RKO (cell line): ENCODE results near the gene SERPINB5.

Experiments used
- DNase-seq: peaks from one replicate; pipeline ENCODE4 v3.0.0-alpha.2; 2016; ENCODE audit warnings: low spot score

Gene SERPINB5

DNA sequence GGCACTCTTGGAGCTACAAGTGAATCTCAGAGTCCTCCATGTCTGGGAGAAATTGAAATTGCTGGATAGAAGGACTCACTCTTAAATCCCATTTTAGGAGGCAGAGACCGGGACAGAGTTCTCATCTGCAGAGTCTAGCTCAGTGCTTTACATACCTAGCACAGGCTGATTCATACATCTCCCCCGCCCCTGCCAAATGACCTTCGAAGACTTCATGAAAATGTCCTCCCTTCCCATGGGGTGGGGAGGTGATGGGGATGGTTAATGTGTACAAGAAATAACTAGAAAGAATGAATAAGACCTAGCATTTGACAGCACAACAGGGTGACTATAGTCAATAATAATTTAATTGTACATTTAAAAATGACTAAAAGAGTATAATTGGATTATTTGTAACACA is 8.2 kb upstream of the SERPINB5 start:
- DNase-seq: no peak

DNA sequence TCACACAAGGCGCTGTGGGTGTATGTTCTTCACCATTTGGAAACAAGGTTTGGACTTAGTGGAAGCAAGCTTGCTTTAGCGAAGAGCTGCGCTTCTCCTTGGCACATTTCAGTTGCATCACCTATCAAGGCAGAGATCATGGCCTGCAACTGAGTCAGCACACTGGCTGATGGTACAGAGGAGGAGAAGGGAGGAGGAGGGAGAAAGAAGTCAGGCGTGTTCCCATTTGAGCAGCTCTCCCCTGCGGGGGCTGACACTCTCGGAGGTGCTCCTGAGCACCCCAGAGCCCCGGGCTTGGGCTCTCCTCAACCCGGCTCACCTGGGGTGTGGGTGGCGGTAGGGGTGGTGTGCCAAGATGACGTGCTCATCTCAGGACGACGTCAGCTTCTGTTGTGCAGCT is 6.0 kb upstream of the SERPINB5 start:
- DNase-seq: no peak

DNA sequence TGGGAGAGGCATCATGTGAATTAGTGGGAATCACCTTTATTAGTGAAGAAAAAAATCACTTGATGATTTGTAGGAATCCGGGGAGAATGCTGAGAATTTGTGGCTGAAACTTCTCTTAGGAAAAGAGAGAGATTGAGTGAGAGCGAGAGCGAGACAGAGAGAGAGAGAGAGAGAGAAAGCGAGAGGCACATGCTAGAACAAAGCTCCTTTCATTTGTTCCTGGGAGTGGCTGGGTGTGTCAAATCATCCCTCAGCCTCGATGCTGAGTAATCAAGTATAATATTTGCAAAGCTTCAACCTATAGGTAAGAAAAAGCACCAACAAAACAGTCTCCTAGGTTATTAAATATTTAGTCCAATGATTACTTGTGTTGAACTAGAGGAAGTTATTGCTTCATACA is 4.4 kb upstream of the SERPINB5 start:
- DNase-seq: no peak

DNA sequence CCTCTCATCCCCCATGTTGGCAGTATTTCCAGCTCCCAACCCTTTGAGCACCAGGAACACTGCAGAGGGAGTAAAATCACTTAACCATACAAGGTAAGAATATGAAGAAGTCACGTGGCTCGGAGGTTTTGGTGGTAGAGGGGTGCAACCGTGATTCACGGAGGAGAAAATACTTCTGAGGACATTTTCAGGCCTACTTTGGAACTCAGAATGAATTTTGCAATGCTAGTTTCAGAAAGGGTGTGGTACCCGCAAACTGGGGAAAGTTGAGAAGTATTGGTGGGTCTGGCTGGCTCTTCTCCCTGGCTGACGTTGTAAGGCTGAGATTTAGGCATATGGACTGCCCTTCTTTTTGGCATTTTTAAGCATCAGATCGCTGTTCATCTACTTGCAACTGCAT is 442 bp downstream of the SERPINB5 start:
- DNase-seq: no peak

DNA sequence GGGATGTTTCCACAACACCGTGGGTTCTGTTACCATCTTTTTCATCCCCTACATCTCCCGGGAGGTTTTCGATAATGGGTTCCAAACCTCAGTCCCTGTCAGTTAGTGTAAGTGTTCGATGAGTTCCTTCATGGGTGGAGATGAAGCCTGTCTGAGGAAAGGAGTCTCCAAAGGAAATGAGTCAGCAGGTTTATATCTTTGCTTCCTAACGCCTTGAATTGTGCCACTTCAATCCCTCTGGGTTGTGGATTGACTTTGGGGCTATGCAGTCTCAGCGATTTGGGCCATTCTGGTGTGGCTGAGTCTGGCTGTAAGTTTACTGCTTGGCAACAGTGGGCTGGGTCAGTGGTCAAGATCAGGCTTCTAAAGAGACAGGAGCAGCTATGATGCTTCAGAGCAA is 1.2 kb downstream of the SERPINB5 start:
- DNase-seq: no peak

DNA sequence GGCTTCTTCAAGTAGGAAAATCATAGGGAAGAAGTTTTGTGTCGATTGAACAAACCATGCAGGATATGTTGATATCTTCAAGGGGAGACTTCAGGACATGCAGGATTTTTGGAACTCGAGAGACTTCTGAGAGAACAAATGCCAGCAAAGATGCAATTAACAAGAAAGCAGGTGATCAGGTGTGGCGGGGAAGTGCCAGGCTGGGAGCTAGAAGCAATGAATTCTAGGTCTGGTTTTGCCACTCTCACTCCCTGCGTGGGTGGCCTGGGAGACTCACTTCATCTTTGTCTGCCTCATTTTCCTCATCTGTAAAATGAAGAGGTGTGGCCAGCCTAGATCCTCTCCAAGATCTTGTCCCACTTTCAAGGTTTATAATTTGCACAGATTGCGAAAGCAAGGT is 3.1 kb downstream of the SERPINB5 start:
- no peak for DNase-seq

DNA sequence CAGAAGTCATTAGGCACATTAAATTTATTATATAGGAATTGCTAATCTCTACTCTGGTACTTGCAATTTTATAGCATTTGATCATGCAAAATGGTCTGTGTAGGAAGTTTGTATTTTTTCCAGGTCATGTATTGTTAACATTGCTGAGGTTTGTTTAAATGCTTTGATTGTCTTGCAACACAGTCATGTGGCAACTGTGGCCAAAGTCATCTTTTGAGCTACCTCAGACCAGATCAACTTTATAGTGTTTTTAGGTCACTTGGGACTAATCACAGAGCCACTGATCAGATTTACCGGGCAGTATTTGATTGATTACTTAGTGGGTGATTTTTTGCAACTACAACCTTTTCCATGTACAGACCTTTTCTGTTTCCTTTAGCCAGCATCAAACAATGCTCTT is 3.7 kb downstream of the SERPINB5 start:
- DNase-seq: no peak

DNA sequence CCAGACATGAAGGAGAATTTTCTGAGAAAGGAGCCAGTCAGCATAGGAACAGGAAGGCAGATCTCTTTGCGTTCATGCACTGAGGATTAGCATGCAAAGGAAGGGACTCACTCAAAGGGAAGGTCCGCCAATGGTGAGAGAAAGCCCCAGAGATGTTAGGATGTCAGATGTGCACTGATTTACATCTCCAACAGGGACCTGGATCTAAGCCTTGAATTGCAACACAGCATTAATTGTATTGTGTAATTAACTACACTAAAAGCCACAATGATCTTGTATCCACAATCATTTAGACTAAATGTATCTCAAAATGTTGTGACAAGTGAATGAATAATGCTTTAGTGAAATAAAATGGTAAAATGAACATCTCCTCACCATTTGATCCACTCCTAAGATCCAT is 4.2 kb downstream of the SERPINB5 start:
- no peak for DNase-seq

DNA sequence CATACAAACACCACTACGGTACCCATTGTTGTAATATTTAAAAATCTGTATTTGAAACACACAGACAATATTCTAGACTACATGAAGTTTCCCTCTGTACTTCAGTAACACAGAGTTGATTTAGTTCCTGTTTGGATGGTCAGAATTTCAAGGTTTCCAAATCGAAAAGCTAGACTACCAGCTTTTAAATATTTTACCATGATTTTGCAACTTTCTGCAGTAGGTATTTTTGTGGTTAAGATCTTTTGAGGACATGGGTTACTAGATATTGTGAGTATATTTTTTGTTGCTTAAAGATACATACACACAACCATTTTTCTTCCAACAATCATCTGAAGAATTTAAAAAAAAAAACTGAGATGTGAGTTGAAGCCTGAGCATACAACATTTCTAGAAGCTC is 10.9 kb downstream of the SERPINB5 start:
- DNase-seq: no peak

DNA sequence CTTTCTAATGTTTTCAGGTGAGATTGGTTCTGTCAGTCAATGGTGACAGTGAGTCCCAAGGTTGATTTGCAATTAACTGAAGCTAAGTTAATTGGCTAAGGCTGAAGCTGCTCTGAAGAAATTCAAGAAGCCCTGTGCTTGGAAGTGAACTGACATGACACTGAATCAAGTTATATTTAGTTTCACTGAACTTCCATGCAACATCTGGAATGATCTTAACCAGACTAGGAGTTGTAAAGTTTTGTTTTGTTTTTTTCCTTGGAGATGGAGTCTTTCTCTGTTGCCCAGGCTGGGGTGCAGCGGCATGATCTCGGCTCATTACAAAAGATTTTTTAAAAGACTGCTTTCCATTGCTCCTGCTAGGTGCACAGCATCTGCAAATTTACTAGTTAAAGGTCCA is 11.4 kb downstream of the SERPINB5 start:
- no peak for DNase-seq

DNA sequence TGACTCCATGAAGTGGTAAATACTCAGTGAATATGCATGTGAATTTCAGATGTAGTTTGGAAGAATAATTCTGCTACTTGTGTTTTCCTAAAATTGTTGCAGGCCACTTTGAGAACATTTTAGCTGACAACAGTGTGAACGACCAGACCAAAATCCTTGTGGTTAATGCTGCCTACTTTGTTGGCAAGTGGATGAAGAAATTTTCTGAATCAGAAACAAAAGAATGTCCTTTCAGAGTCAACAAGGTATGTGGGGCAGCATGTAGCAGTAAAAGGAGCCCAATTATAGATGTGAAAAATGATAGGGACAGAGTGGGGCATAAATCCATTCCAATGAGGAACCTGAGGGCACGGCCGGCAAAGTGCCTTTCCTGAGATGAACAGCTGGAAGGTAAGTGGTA is 16.1 kb downstream of the SERPINB5 start:
- DNase-seq: no peak

DNA sequence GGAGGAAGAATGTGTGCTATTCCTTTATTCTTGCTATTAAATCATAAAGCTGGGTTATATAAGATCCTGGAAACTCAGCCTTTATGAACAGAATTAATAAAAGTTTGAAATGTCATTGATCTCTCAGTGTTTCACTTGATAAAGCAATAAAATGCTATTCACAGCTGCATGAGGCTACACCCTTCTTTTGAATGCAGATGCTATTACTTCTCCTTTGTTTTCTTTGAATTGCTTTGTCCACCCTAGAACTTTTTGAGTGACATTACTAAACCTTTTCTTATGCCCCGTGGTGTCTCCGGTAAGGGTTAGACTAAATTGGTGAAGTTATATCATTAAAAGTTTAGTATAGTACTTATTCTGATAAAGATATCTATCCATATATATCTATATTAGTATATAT is 18.9 kb downstream of the SERPINB5 start:
- no peak for DNase-seq

DNA sequence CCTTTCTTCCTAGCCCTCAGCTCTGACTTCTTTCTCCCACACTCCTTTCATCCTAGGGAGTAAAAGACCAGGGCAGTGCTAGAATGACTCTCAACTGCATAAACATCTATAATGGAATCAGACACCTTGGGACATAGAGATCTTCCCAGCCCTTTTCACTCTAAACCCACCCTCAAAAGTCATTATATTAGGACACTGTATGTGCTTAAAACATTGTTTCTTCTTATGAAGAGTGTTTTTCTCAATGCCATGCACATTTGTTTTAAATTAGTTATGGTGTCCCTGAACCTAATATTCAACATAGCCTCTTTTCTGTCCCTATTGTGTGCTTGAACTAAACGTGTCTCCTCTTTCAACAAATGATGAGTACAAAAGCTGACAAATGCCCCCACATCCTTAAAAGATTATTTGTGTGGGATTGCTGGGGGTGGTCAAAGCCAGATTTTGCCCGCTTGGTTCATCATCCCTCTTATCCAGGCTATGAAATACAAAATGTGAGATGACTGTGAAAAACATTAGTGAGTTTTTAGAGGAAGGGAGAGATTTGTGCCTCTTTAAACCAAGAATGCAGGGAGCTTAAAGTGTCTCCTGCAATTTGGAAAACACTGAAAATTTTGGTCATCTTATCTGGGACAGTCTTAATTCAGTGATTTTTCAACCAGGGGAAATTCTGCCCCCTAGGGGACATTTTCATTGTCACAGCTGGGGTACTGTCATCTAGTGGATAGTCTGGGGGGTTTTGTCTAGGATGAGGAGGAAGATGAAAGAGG is 29.0 kb downstream of the SERPINB5 start:
- DNase-seq: no peak

DNA sequence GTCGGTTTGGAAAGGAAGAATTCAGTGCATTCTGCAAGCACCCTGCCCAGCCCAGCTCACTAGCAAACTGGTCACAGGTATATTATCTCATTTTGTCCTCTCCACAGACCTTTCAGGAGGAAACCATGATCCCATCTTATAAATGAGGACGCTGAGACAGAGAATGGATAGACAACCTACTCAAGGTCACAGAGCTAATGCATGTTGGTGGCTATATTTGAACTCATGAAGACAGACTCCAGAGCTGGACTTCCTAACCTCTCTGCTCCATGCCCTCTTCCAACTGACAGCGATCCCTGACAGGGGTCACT is 29.5 kb downstream of the SERPINB5 start:
- no peak for DNase-seq

DNA sequence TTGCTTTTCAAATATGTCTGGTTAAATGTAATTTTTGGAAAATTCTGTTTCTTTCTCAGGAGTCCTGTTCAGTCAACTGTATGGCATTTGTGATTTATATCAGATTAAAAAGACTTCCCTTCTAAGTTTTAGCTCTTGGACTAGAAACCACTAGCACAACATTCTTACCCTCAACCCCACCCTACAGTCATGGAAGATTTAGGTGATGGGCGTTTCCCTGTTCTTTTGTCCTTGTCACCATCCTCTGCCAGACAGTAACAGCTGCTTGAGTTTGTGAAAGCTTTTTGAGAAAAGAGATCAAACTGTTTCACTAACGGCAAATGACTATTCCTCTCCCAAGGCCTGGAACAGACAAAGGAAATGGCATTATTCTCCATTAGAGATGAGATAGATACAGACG is 31.8 kb downstream of the SERPINB5 start:
- DNase-seq: no peak

DNA sequence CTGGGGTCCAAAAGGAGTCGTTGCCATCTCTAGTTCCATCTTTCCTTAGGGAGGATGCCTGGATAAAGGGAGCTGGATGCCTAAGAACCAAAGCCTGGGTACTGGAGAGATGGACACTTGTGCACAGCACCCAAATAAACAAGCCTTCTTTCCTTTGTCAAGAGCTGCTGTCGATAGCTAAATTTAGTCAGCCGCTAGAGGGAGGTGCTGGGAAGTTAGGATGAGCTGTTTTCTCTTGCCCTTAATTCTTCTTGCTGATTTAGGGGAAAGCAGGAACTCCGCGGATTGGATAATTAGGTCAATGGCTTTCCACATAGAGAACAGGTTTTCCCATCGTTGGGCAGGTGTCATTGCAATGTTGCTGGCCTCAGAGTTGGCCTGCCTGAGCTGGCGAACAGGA is 34.5 kb downstream of the SERPINB5 start:
- DNase-seq: peak; percentile 32

DNA sequence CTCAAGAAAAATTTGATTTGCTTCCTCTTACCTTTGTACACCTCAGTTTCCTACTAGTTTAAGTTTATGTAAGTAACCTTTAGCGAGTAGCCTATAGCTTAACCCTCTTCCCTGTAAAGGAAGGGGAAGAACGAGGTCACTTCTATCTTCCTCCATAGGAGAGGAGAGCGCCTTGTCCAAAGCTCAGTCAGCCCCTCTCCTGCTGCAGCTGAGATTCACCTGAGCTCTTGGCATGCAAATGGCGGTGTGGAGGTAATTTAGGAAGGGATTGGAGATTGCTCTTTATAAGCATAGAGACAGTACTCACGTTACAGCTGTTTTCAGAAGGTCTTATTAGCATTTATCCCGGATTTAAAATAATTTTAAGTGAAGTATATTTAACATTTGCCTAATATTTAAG is 37.6 kb downstream of the SERPINB5 start:
- DNase-seq: no peak

DNA sequence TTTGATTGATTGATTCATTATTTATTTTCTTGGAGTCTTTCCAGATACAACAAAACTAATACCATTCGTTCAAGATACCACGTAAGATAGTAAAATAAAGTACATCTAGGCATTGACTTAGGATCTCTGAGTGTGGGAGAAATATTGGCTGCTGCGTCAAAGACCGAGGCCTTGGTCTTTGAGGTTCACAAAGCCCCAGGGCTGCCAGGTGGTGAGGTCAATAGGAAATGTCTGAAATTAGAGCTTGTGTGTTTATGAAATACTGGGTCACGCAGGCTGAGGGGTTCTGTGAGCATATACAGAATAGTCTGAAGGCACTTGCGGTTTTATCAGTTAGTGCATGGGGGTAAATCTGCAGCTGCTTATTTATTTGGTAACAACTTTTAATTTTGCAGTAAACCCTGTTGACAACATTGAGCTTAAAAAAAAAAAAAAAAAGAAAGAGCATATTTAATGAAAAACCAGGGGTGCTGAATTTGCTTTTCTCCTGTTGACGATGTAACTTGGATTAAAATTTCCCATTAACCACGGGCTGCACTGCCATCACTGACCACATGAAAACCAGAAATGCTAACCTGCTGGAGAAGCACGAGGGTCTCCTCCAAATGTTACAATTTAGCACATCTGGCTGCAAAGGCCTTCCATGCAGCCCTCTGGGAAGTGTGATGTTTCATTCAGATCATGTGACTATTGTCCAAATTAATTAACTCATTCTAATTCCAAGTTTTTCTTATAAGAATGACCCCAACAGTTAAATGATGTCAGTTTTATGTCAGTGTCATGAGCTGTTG is 38.3 kb downstream of the SERPINB5 start:
- DNase-seq: no peak

DNA sequence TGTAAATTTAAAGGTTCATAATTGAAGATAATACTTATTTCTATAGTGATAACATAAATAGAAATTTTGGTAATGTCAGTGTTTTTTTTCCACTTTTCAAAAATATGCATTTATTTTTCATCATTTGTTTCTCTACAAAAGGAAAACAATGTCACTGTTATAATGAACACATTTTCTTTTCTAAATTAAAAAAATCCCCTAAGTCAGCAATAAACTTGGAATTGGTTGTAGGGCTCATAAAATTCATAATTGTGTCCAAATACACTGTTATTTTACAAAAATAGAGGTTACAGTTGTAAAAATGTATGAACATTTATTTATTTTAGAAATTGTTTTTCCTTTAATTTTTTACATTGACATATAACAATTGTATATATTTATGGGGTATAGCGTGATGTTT is 39.0 kb downstream of the SERPINB5 start:
- DNase-seq: no peak

DNA sequence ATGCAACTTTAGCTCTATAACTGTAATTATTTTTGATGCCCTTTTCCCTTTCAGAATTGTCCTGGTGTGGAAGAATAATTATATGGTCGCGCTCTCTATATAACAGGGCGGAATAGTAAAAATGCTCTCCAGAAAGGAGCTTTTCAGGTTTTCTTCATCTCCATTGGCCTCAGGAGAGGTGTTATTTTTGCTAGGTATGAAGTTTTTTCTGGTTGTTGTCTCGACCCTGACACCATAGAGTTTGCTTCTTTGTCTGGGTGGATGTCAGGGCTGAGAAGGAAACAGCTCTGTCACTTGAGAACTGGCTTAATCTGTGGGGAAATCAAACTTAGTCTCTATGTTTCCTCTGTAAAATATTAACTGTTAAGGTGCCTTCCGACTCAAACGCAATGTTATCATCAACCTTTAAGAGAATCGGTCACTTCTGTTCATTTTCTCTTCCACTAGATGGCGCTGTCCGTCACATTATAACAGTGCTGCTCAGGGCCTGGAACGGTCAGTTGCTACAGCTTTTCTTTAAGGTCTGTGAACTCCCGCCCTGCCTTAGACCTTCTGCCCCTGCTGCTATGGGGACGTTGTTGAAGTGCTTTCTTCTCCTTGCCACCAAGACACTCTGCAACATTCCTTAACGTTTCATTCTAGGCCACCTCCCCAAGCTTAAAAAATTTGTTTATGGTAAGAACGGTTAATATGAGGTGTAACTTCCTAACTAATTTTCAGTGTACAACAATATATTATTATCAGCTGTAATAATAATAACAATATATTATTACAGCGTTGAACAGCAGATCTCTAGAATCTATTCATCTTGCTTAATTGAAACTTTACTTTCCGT is 41.6 kb downstream of the SERPINB5 start:
- DNase-seq: peak; percentile 82

DNA sequence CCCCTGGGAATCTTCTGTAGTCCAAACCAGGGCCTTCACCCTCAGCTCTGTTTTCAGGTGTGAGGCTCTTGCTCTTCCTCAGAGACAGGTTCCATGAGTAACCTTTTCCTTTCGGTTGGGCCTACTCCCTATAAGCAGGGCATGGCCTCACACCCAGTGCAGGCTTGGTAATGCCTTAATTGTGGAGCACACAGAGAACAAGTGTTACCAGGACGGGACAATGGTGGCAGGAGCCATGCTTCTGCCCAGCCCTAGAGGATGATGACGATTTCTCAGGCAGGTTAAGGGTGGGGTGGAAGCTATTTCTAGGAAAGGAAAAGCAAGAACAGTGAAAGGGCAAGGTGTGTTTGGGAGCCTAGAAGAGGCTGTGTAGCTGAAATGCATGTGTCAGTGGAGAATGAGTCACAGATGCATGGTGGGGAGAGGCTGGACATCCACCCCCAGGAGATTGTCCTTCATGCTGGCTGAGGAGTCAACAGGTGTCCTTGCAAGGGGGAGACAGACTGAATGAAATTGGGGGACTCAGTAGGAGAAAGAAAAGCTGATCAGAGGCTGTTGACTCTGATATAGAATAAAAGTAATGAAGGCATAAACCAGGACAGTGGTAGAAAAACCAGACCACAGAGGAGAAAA is 43.4 kb downstream of the SERPINB5 start:
- DNase-seq: no peak

DNA sequence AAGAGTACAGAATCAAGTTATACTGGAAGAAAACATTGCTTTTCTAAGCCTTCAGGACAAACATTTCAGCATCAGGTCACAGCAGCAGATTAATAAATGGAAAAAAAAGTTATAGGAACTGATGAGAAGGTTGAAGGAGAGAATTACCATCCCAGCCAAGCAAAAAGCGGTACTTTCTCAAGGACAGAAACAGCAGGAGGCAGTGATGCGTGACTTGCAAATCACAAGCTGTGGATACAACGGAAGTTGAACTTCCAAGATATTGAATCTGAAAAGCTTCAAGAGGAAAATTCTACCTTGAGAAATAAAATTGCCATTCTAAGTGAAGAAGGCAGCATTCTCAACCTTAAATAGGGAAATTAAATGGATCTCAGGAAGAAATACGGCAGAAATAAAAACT is 46.9 kb downstream of the SERPINB5 start:
- no peak for DNase-seq

DNA sequence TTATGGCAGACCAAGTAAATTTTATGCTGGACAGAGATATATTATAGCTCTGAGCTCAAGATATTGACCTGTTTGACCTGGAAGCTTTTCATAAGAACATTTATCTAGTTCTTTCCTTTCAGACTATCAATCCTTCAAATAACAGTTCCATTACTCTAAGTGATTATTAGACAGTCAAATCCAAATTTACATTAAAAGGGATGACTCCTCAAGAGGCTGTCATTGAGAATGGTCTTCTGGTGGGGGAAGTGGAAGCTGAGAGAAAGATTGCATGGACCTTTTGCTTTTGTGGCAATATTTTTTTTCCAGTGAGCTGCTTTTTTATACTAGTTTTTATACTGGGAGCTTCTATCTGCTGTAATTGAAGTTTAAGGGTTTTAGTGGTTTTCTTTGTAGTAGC is 50.5 kb downstream of the SERPINB5 start:
- DNase-seq: no peak
